Measurements from ENCODE around the gene GATC.

DNA sequence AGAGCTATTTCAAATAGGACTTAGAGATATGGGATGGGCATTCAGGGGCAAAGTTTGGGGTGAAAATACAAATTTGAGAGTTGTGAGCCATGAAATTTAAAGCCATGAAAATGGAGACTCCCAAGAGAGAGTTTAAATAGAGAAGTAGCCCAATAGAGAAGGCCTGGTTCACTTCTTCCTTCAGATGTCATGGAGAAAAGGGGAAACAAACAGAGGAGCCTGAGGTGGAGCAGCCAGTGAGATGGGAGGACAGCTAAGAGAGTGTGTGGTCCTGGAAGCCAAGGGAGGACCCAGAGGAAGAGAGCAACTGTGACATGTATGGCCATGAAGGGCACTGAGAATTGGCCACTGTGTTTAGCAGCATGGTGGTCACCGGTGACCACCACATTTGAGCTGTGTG lies 37.4 kb downstream of the GATC start:
- TF ChIP-seq, protein P1, sequence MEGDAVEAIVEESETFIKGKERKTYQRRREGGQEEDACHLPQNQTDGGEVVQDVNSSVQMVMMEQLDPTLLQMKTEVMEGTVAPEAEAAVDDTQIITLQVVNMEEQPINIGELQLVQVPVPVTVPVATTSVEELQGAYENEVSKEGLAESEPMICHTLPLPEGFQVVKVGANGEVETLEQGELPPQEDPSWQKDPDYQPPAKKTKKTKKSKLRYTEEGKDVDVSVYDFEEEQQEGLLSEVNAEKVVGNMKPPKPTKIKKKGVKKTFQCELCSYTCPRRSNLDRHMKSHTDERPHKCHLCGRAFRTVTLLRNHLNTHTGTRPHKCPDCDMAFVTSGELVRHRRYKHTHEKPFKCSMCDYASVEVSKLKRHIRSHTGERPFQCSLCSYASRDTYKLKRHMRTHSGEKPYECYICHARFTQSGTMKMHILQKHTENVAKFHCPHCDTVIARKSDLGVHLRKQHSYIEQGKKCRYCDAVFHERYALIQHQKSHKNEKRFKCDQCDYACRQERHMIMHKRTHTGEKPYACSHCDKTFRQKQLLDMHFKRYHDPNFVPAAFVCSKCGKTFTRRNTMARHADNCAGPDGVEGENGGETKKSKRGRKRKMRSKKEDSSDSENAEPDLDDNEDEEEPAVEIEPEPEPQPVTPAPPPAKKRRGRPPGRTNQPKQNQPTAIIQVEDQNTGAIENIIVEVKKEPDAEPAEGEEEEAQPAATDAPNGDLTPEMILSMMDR (IDR thresholded peaks at IDR 0.05) = no peak
- no peak for TF ChIP-seq ZFX (IDR thresholded peaks at IDR 0.05; ENCODE audit: borderline replicate concordance)

Data from 22Rv1 (cell line).